GM12801 (cell line): ENCODE results near the gene PPARD.

ENCODE experiments used
- TF ChIP-seq, protein P1 (sequence below): IDR thresholded peaks from one replicate; pipeline ENCODE4 v1.5.1; 2011; ENCODE audit warnings: control low read depth; ENCODE audit not compliant: insufficient read length; ENCODE audit errors: extremely low read depth

PPARD gene

DNA sequence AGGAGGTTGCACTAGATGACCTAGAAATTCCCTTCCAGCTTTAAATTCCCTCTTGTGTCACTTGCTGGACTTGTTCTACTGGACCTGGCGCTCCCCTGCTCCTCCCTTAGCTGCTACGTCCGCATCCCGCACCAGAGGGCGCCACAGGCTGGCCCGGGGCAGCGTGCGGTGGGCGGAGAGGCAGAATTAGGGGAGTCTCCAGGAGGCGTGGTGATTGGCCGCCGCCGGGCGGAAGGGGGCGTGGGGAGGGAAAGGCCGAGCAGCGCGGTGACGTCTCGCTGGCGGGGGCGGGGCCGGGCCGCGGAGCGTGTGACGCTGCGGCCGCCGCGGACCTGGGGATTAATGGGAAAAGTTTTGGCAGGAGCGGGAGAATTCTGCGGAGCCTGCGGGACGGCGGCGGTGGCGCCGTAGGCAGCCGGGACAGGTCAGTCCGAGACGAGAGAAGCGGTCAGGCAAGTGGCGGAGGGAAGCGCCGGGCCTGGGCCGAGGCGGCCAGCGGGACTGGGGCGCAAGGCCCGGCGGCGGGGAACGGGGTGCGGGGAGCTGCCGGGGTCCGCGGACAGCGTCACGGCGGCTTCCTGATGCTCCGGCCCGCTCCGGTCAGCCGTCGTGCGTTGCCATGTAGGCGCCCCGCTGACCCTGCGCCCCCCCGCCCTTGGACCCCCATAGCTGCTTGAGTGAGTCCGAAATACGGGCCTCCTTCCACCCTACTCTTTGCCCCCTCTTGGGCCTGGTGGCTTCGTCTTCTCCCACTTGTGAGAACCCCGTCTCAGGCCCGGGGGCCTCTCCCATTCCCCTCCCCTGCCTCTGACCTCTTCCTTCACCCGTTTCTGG lies at the start of gene PPARD:
Gene PPARD, plus strand, starts transcription at position 301 of the 834 bp plus-strand sequence. CDS start 68,530 bp downstream, outside the sequence.
- TF ChIP-seq, protein P1, sequence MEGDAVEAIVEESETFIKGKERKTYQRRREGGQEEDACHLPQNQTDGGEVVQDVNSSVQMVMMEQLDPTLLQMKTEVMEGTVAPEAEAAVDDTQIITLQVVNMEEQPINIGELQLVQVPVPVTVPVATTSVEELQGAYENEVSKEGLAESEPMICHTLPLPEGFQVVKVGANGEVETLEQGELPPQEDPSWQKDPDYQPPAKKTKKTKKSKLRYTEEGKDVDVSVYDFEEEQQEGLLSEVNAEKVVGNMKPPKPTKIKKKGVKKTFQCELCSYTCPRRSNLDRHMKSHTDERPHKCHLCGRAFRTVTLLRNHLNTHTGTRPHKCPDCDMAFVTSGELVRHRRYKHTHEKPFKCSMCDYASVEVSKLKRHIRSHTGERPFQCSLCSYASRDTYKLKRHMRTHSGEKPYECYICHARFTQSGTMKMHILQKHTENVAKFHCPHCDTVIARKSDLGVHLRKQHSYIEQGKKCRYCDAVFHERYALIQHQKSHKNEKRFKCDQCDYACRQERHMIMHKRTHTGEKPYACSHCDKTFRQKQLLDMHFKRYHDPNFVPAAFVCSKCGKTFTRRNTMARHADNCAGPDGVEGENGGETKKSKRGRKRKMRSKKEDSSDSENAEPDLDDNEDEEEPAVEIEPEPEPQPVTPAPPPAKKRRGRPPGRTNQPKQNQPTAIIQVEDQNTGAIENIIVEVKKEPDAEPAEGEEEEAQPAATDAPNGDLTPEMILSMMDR: no peak

DNA sequence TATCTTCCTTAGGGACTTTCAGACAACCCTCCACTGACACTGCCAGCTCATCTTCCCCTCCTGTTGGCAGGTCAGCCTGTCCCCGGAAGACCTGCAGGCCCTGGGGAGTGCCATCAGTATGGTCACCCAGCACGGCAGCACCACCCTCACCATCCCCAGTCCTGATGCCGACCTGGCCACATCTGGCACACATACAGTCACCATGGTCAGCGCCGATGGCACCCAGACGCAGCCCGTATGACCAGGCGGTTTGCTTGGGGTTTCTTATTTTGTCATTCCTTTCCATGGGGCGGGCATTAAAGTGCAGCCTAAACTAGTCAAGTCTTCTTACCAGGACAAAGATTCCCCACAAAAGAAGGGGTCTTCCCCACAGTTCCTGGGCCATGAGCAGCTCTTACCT lies 48.7 kb upstream of the PPARD start:
- TF ChIP-seq, protein P1: no peak

DNA sequence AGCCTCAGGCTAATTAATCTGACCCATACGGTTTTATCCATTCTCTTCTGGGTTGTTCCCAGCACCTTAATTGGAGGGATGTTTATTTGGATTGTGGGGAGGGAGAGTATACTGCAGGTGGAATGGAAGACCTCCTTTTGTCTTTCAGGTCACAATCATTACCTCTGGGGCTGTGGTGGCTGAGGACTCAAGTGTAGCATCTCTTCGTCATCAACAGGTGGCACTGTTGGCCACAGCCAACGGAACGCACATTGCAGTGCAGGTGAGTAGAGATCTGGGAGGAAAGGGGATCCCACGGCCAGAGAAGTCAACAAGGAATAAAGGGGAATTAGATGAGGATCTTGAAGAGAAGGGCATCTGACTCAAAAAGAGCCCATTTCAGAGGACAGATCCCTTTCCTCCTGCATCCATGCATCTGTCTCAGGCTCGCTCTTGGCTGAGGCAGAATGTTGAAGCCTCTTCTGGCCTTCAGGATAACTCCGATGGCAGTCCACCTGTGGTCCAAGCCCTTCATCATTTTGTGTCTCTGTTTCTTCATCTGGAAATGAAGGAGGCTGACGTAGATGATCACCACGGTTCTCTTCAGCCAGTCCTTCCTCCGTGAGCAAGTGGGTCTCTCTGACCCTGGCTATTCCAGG lies 47.9 kb upstream of the PPARD start:
- TF ChIP-seq, protein P1: no peak

DNA sequence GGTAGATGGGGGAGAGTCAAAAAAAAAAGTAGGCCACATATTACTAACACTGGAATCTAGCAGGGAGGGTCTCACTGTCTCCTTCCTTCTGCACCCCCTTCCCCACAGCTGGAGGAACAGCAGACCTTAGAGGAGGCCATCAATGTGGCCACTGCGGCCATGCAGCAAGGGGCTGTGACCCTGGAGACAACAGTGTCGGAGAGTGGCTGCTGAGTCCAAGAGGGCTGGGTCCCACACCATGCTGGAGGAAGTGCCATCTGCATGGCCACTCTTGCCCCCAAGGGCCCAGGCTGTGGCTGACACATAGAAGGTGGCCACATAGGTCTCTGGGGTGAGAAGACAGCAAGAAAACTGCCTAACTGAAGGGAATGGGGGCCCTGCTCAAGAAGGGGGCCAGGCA lies 47.3 kb upstream of the PPARD start:
- TF ChIP-seq, protein P1: no peak

DNA sequence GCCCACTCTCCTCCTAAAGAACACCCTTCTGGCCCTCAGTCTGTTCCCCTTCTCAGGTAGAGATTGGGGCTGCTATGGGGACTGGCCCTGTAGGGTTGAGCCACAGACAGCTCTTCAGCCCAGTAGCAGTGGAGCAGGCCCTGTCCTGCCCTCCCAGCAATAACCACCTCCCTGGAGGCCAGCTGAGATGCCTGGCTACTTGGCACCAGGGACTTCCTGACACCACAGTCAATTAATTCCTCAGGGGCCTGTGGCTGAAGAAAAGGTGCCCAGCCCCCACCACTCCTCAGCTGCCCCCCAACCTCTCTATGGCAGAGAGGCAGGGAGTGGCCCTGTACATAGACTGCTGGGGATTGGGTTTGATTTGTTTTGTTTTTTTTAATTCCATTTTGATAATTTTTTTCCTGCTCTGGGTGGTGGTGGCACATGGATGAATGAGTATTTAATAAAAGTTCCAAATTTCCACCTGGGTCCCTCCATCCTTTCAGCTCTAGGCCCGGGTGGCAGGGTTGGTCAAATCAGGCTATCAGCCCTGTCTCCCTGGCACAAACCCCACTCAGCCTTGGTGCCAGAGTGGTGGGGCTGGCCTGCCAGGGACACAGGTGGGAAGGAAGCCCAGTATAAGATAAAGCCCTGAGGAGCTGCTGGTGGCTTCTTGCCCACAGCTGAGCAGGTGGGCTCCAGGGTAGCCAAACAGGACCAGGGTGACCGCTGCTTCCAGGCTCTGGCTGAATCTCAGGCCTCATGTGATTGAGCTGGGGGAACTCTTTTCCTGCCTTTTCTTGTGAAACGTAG lies 46.6 kb upstream of the PPARD start:
- TF ChIP-seq, protein P1: no peak

DNA sequence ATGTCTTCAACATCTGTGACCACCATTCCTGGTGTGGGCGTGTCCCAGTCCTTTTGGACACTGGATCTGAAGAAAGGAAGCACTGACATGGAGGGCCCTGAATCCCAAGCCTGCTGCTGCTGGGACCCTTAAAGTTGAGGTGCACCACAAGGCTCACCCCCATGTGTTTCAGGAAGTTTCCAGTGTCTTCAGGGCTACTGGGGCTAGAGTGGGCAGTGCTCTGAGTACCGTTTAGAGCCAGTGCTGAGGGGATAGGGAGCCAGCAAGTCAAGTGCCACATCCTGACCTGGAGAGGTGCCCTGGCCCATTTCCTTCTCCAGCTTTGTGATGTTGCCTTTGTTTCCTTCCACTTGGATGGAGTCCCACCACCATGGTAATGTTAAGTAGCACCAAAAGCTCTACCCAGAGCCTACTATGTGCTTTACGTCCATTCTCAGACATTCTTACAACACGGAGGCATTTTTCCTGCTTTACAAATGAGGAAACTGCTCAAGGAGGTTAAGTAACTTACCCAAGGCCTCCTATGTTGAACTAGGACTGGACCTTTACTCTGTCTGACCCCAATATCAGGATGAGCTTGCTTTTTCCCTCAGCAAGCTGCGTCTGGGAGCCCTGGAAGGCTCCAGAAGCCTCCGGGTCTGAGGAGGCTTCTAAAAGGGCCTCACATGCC lies 45.3 kb upstream of the PPARD start:
- TF ChIP-seq, protein P1: no peak
